ENCODE measurements around the gene PRSS50. TPM values are rescaled to one million over a fixed set of nuclear protein-coding genes. Genes with fewer than 3 reads are reported as not detected.

Gene PRSS50
- total and polyA plus RNA-seq, 4 donors = 0.02 to 0.33 (median 0.25) TPM; not detected in 1

DNA sequence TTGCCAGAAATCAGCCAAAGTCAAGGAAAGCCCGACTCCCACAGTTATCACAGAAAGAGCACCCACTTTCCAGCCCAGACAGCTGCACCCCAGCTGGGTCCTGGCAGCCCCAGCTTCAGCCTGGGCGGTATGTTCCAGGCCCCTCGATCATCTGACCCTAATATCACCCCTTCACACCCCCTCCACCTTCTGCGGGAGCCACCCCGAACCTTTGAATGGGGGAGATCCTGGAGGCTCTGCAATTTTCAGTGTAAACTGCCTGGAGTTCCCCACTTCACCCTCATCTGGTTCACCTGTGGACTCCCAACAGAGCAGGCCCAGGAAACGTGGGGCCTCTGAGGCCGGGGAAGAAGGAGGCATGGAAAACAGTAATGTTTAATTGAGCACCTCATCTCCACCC lies 5.9 kb downstream of the PRSS50 start:
- DNase-seq (ENCODE audit: low spot score) = no peak
- WGBS = 92% methylated on average over 7 of the region's 7 CpGs
- Histone ChIP-seq H3K4me1 (ENCODE audit: control insufficient read depth in 4 of 4, insufficient read depth in 4 of 4, low read length in 3 of 4) (no peaks in the 10 kb centered on the region), H3K9me3 (ENCODE audit: control insufficient read depth in 4 of 4, low read length in 3 of 4) (no peaks in the 10 kb centered on the region), H3K27ac (ENCODE audit: low read depth in 1 of 2, low read length in 2 of 2) (no peak overlapping the region), H3K27me3 (ENCODE audit: control insufficient read depth in 4 of 4, insufficient read depth in 4 of 4, low read length in 3 of 4) (no peaks in the 10 kb centered on the region), H3K4me3 (ENCODE audit: low read depth in 1 of 3, low read length in 3 of 3) (no peak overlapping the region), H3K9ac (ENCODE audit: low read depth in 1 of 2, low read length in 2 of 2) (no peak overlapping the region), H3K36me3 (ENCODE audit: control insufficient read depth in 4 of 4, insufficient read depth in 3 of 4, low read depth in 1 of 4, low read length in 3 of 4) (no peaks in the 10 kb centered on the region)
- no peak for TF ChIP-seq TAF1 (conservative IDR thresholded peaks at IDR 0.05)

DNA sequence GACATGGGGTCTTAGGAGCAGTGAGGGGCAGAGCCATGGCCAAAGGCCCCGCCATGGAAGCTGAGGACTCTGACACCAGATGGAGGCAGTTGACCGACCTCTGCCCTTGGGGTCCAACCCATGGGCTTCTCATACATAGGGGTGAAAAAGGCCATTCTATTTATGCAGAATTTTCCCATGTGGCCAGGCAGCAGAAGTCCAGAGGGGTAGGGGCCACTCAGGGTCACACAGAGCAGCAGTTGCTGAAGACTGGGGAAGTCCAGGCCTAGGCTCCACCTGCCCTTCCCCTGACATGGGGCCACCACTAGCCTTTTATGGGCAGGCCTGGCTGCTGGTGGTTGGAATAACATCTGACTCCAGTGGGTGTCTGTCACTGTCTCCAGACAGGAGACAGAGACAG lies 6.4 kb downstream of the PRSS50 start:
- H3K4me1 ChIP-seq (ENCODE audit: control insufficient read depth in 4 of 4, insufficient read depth in 4 of 4, low read length in 3 of 4) = no peaks in the 10 kb centered on the region
- H3K36me3 ChIP-seq (ENCODE audit: control insufficient read depth in 4 of 4, insufficient read depth in 3 of 4, low read depth in 1 of 4, low read length in 3 of 4) = no peaks in the 10 kb centered on the region
- no peak for DNase-seq (ENCODE audit: low spot score)
- no peak overlapping the region for H3K27ac ChIP-seq (ENCODE audit: low read depth in 1 of 2, low read length in 2 of 2)
- no peak for TF ChIP-seq RXRA (IDR thresholded peaks at IDR 0.05)
- TF ChIP-seq, protein P1, sequence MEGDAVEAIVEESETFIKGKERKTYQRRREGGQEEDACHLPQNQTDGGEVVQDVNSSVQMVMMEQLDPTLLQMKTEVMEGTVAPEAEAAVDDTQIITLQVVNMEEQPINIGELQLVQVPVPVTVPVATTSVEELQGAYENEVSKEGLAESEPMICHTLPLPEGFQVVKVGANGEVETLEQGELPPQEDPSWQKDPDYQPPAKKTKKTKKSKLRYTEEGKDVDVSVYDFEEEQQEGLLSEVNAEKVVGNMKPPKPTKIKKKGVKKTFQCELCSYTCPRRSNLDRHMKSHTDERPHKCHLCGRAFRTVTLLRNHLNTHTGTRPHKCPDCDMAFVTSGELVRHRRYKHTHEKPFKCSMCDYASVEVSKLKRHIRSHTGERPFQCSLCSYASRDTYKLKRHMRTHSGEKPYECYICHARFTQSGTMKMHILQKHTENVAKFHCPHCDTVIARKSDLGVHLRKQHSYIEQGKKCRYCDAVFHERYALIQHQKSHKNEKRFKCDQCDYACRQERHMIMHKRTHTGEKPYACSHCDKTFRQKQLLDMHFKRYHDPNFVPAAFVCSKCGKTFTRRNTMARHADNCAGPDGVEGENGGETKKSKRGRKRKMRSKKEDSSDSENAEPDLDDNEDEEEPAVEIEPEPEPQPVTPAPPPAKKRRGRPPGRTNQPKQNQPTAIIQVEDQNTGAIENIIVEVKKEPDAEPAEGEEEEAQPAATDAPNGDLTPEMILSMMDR (IDR thresholded peaks at IDR 0.05; ENCODE audit: low read depth, low read length, missing input control) = no peak
- TF ChIP-seq GABPA (IDR thresholded peaks at IDR 0.05 in 1 of 2, conservative IDR thresholded peaks at IDR 0.05 in 1 of 2) = no peak
- TF ChIP-seq FOXA1 (IDR thresholded peaks at IDR 0.05) = no peak
- TF ChIP-seq YY1 (IDR thresholded peaks at IDR 0.05) = no peak
- TF ChIP-seq, protein P2, sequence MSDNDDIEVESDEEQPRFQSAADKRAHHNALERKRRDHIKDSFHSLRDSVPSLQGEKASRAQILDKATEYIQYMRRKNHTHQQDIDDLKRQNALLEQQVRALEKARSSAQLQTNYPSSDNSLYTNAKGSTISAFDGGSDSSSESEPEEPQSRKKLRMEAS (IDR thresholded peaks at IDR 0.05) = no peak
- TF ChIP-seq, protein P3, sequence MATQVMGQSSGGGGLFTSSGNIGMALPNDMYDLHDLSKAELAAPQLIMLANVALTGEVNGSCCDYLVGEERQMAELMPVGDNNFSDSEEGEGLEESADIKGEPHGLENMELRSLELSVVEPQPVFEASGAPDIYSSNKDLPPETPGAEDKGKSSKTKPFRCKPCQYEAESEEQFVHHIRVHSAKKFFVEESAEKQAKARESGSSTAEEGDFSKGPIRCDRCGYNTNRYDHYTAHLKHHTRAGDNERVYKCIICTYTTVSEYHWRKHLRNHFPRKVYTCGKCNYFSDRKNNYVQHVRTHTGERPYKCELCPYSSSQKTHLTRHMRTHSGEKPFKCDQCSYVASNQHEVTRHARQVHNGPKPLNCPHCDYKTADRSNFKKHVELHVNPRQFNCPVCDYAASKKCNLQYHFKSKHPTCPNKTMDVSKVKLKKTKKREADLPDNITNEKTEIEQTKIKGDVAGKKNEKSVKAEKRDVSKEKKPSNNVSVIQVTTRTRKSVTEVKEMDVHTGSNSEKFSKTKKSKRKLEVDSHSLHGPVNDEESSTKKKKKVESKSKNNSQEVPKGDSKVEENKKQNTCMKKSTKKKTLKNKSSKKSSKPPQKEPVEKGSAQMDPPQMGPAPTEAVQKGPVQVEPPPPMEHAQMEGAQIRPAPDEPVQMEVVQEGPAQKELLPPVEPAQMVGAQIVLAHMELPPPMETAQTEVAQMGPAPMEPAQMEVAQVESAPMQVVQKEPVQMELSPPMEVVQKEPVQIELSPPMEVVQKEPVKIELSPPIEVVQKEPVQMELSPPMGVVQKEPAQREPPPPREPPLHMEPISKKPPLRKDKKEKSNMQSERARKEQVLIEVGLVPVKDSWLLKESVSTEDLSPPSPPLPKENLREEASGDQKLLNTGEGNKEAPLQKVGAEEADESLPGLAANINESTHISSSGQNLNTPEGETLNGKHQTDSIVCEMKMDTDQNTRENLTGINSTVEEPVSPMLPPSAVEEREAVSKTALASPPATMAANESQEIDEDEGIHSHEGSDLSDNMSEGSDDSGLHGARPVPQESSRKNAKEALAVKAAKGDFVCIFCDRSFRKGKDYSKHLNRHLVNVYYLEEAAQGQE (IDR thresholded peaks at IDR 0.05) = no peak
- TF ChIP-seq, protein P4, sequence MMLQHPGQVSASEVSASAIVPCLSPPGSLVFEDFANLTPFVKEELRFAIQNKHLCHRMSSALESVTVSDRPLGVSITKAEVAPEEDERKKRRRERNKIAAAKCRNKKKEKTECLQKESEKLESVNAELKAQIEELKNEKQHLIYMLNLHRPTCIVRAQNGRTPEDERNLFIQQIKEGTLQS (IDR thresholded peaks at IDR 0.05) = no peak
- TF ChIP-seq, protein P5, sequence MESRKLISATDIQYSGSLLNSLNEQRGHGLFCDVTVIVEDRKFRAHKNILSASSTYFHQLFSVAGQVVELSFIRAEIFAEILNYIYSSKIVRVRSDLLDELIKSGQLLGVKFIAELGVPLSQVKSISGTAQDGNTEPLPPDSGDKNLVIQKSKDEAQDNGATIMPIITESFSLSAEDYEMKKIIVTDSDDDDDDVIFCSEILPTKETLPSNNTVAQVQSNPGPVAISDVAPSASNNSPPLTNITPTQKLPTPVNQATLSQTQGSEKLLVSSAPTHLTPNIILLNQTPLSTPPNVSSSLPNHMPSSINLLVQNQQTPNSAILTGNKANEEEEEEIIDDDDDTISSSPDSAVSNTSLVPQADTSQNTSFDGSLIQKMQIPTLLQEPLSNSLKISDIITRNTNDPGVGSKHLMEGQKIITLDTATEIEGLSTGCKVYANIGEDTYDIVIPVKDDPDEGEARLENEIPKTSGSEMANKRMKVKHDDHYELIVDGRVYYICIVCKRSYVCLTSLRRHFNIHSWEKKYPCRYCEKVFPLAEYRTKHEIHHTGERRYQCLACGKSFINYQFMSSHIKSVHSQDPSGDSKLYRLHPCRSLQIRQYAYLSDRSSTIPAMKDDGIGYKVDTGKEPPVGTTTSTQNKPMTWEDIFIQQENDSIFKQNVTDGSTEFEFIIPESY (IDR thresholded peaks at IDR 0.05) = no peak
- no peak for TF ChIP-seq TAF1 (conservative IDR thresholded peaks at IDR 0.05)
- no peak for TF ChIP-seq FOXA2 (IDR thresholded peaks at IDR 0.05)
- no peak for TF ChIP-seq HNF4G (IDR thresholded peaks at IDR 0.05)
- TF ChIP-seq NR2F2 (IDR thresholded peaks at IDR 0.05) = no peak
- TF ChIP-seq JUND (IDR thresholded peaks at IDR 0.05) = no peak
- TF ChIP-seq EGR1 (IDR thresholded peaks at IDR 0.05; ENCODE audit: low read depth in 2 of 2) = no peak
- no peak for TF ChIP-seq RAD21 (IDR thresholded peaks at IDR 0.05)
- TF ChIP-seq SP1 (IDR thresholded peaks at IDR 0.05) = no peak
- TF ChIP-seq HNF4A (conservative IDR thresholded peaks at IDR 0.05) = no peak
- no peak overlapping the region for H3K9ac ChIP-seq (ENCODE audit: low read depth in 1 of 2, low read length in 2 of 2)
- H3K9me3 ChIP-seq (ENCODE audit: control insufficient read depth in 4 of 4, low read length in 3 of 4) = no peaks in the 10 kb centered on the region
- no peak overlapping the region for H3K4me3 ChIP-seq (ENCODE audit: low read depth in 1 of 3, low read length in 3 of 3)
- WGBS = 91% methylated on average over 2 of the region's 2 CpGs
- no peaks in the 10 kb centered on the region for H3K27me3 ChIP-seq (ENCODE audit: control insufficient read depth in 4 of 4, insufficient read depth in 4 of 4, low read length in 3 of 4)

All from liver (tissue), 9 donors.